T-helper 1 cell (primary cell): ENCODE measurements around the gene SCGB1C1.

Experiments
- DNase-seq, 5 donors: peaks; one replicate each; pipeline ENCODE4 v3.0.0-alpha.2; 2012 to 2020

SCGB1C1 gene

DNA sequence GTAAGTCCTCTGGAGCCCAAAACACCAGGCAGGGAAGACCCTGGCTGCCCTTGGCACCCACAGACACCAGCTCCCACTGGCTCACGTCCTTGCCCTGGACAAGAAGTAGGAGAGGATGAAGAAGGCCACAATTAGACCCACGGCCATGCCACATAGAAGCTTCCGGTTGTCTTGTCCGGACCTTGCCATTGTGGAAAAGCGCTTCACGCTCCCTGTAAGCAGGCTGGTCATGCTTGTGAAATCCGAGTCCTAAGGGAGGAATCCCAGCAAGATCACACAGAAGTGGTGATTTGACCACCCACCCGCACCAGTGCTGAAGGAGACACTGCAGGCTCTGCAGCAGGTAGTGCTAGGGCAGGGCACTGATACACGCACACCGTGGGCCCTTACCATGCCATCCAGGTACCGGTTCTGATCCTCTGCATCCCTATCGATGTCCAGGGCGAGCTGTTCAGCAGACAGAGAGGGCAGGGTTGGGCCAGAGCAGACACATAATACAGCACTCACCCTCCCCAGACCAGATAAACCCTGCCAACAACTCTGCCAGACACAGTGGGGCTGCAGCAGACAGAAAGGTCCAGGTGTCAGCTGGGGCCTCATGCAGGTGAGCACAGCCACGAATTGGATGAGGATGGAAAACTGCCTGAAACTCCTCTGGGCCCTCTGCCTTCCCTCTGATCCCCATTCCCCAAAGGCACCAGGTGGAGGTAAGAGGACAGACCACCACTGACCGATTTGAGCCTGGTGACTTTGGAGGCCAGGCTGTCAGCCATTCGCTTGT, 12.5 kb downstream of the SCGB1C1 start:
- no peak for DNase-seq

DNA sequence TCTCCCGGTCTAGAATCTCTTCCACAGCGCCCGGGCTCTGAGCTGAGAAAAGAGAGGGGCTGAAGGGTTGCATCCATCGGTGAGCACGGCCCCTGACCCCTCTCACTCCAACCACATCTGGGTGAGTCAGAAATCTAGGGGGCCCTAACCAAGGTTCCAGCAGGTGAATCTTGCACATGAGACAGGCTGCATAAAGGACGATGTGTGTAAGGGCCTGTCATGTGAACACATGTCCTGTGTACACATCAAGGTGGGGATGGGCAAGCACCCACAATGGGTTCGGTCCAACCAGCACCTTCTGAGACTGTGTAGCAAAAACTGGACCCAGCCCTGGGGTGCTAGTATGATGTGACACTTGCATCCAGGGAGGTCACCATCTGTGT, 13.1 kb downstream of the SCGB1C1 start:
- no peak for DNase-seq

DNA sequence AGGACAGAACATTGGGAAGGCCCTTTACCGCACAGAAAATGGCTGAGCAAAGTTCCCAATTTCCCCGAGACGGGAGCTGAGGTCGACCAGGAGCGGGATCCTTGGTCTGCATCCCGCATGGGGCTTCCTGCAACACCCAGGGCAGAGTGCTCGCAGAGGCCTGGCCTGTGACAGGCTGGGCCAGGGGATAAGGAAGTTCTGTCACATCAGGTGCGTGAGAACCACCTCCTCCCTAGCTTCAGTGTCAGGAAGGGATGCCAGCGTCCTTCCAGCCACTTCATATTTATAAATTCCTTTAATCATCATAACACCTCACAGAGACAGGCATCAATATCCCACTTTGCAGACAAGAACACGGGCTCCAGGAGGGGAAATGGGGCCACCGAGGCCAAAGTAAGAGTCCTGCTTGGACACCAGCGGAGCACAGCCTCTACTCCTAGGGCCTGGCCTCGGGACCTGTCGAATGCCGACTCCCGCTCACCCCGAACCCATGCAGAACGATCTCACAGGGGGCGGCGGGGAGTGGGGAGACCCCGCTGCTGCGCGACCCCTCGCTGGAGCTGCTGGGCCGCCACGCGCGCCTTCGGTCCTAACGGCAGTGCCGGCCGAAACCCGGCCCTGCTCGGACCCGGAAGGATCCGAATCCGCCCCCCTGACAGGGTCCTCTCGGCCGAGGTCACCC, 13.8 kb downstream of the SCGB1C1 start:
- DNase-seq: peak in 2 of 5 donors; percentile 22

DNA sequence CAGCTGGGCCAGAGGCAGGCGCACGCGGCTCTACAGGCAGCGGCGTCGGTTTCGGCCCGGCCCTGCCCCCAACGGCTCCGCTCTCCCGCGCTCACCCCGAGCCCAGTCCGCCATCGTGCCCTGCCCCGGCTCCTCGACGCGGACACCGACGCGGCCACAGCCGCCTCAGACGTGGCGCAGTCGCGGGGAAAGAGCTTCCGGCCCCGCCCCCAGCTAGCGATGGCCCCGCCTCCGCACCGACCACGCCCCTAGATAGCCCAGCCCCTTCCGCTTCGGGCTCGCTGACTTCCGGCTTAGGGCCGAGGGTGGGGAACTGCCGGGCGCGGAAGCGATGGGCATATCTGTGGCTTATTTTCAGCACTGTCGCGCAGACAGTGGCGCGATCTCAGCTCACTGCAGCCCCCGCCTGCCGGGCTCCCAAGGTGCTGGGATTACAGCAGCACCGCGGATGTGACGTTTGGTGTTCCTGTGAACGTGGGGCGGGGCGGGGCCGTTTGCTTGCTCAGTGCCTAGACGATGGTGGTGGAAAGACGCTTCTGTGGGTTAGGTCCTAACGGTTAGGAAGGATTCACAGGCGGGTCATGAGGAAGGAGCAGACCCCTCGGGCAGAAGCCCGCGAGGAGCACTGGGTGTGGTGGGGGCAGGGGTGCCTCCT, 14.5 kb downstream of the SCGB1C1 start, which contains the start of the genes BET1L and RIC8A:
Gene BET1L (minus strand): TSS at position 192 of the 655 bp plus-strand sequence. CDS start 78 bp downstream, at position 114.
Gene RIC8A (plus strand): TSS at position 501 of the 655 bp plus-strand sequence. CDS start 1,147 bp downstream, outside the sequence.
- peak; percentile 97 to 100 (median 98) for DNase-seq

DNA sequence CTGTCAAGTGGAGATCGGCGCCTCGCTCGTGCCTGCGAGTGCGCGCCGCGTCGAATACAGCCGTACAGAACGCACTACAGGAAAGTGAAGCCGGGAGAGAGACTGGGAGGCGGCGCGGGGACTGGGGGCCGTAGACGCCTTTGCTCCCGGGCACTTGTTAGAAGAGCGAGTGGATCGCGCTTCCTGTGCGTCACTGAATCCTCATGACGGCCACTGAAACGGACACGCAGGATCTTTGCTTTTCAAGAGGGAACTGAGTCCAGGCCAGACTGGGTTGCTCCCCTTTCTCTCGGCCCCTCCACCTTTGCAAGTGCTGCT, 14.9 kb downstream of the SCGB1C1 start:
- peak in 1 of 5 donors; percentile 28 for DNase-seq

DNA sequence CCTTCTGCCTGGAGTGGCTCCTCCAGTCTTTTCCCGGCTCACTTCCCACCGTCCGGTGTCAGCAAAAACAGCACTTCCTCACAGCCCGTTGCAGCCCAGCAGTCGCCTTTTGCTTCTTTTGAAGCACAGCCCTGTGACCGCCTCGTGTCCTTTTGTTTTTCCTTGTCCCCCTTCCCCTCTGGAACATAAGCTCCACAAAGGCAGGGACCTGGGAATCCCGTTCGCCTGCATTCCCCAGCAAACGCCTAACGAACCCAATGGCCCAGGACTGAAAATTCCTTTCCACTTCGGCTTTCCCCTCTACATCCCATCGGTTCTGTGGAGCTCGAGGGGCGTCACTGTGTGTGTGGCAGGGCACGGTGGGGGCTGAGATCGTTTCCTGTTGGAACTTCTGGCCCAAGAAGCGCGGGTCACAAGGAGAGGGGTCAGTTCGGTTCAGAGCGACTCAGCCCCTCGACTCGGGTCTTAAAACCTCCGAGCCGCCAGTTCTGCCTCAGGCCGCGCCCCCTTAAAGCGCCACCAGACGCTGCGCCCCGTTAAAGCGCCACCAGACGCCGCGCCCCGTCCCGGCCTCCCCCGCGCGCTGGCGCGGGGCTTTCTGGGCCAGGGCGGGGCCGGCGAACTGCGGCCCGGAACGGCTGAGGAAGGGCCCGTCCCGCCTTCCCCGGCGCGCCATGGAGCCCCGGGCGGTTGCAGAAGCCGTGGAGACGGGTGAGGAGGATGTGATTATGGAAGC, 15.5 kb downstream of the SCGB1C1 start:
- peak; percentile 71 to 86 (median 75) for DNase-seq

DNA sequence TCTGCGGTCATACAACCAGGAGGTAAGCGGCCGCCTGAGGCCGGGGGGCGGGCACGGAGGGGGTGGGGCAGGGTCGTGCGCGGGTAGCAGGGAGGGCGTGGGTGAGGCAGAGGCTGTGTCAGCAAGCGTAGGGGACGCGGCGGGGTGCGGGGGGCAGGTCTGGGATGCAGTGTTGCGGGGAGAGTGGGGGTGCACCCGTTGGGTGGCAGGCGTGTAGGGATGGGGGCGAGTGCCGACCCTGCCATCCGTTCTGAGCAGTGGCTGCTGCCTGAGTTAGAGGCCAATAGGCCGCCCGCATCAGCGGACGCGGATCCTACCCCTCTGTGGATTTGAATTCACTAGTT, 16.0 kb downstream of the SCGB1C1 start:
- DNase-seq: no peak

DNA sequence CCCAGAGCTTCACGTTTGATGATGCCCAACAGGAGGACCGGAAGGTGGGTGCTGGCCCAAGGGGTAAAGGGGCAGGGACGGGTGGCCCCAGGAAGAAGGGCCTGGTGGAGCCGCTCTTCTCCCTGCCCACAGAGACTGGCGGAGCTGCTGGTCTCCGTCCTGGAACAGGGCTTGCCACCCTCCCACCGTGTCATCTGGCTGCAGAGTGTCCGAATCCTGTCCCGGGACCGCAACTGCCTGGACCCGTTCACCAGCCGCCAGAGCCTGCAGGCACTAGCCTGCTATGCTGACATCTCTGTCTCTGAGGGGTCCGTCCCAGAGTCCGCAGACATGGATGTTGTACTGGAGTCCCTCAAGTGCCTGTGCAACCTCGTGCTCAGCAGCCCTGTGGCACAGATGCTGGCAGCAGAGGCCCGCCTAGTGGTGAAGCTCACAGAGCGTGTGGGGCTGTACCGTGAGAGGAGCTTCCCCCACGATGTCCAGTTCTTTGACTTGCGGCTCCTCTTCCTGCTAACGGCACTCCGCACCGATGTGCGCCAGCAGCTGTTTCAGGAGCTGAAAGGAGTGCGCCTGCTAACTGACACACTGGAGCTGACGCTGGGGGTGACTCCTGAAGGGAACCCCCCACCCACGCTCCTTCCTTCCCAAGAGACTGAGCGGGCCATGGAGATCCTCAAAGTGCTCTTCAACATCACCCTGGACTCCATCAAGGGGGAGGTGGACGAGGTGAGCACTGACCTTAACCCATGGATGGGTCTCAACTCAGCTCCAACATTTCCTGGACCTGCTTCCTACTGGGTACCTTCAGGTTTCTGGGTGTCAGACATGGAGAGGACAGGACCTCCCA, 16.6 kb downstream of the SCGB1C1 start:
- no peak for DNase-seq

DNA sequence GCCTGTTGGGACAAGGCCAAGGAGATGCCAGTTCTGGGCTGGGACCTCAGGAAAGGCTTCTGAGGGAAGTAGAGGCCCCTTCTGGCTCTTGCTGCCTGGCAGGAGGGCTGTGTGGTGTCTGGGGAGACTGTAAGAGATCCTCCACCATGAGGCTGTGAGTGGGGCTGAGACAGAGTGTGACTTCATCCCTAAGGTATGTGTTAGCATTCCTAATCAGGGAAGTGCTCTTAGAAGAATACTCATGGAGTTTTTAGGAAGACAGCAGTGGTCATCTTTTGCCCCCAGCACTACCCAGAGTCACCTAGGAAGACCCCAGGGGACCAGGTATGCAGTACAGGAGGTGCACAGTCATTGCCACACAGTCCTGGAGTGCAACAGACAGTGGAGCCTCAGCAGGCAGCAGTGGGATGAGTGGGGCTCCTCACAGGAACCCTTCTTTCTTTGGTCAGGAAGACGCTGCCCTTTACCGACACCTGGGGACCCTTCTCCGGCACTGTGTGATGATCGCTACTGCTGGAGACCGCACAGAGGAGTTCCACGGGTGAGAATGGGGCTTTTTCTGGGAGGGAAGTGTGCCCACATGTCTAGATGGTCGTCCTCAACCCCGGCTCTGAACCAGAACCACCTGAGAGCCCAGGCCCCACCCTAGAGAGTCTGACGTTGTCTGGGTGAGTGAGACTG, 17.4 kb downstream of the SCGB1C1 start:
- DNase-seq: no peak

DNA sequence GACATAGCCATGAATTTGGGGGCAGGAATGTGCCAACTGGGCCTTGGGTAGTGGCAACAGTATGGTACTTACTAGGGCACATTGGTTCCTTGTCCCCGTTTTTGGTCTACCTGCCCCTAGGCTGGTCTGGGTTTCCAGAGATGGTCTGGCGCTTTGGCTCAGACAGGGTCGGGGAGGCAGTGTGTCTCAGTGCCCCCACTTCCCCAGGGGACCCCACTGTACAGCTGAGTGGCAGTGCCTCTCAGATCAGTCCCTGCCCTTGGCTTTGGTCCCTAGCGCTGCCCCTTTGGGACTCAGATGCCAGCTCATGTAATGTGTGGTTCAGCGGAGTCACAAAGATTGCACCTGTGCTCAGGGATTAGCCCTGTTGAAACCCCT, 17.9 kb downstream of the SCGB1C1 start:
- DNase-seq: no peak

DNA sequence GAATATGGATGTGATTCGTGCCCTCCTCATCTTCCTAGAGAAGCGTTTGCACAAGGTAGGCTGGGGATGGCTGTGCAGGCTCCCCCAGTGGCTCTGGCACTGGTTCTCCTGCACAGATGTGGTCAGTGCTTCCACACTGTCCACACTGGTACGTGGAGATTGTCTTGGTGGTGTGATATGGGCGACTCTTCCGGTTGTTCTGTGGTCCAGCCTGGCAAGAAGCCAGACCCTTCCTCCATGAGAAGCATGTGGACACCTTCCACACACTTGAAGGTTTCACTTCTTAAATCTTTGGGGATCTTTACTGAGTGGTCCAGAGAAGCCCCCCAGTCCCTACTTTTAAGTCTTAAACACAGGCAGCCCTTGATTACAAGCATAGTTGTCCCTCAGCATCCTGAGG, 18.4 kb downstream of the SCGB1C1 start:
- no peak for DNase-seq

DNA sequence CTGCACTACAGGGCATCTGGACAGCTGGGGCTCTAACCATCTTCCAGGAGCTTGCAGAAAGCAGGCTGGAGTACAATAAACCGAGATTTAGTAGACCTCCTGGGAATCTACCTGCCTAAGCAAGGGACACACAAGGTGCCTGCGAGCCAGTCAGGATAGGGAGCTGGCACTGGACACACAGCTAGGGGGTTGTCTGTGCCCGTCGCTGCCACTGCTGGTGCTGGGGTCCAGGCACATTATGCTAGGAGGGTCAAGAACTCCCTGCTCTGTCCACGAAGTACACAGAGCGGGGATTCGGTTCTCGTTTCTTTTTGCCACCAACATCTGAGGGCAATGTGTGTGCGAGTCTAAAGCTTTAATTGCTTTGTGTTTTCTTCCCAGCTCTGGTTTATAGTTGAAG, 18.9 kb downstream of the SCGB1C1 start:
- DNase-seq: no peak

DNA sequence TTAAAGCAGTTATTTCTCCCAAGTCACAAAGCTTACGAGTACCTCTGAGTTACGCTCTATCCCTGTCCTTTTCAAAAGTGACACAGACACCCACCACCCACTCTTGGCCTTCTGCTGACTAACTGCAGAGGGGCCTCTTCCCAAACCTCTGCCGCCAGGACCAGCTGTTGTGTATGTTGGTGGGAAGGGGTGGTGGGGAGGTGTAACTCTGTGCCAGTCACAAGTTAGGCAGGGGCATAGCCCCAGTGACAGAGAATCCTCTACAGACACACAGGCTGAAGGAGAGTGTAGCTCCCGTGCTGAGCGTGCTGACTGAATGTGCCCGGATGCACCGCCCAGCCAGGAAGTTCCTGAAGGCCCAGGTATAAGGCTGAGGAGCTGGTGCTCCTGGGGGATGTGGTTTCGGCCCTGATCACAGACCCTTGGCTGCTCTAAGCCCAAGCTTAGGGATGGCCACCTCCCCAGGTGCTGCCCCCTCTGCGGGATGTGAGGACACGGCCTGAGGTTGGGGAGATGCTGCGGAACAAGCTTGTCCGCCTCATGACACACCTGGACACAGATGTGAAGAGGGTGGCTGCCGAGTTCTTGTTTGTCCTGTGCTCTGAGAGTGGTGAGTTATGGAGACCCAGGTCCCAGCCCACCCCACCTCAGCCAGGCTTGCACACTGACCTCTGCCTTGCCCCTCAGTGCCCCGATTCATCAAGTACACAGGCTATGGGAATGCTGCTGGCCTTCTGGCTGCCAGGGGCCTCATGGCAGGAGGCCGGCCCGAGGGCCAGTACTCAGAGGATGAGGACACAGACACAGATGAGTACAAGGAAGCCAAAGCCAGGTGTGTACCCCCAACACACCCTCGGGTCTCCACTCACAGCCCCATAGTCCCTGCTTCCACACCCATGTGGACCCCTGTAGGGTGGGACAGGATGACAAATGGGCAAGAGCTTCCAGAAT, 19.5 kb downstream of the SCGB1C1 start:
- DNase-seq: no peak

DNA sequence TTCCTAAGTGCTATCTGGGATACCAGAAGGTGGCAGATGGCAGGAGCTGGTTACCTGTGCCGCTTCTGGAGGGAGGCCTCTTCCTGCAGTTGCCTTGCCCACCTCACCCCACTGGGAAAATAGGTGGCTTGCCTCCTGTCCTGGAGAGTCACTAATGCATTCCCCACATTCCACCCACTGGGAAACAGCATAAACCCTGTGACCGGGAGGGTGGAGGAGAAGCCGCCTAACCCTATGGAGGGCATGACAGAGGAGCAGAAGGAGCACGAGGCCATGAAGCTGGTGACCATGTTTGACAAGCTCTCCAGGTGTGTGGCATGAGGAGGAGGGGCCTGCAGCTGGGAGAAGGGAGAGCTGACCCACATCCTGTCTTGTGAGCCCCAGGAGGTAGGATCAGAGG, 20.2 kb downstream of the SCGB1C1 start:
- DNase-seq: no peak

DNA sequence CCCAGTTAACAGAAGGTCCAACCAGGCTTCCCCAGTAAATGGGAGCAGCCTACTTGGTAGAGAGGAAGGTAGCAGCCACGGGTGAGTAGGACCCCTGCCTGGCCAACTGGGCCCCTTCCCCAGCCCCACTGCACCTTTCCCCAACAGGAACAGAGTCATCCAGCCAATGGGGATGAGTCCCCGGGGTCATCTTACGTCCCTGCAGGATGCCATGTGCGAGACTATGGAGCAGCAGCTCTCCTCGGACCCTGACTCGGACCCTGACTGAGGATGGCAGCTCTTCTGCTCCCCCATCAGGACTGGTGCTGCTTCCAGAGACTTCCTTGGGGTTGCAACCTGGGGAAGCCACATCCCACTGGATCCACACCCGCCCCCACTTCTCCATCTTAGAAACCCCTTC, 21.2 kb downstream of the SCGB1C1 start:
- no peak for DNase-seq

DNA sequence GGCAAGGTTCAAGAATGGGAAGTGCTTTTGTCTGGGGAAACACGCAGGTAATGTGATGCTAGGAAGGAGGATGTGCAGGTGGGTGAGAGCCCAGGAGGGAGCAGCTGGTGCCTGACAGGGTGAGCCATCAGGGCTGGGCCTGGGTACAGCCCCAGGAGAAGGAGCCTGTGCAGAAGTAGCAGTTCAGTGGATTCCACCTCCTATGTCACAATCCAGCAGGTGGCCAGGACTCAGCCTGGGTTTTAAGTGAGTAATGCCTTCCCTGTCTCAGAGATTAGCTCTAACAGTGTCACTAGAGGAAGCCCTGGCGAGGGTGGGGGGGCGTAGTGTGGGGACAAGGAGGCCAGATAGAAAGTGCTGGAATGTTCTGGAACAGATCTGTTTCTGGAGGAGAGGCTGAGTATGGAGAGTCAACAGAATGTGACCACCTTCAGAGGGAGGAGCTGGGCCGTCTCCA, 22.7 kb downstream of the SCGB1C1 start:
- DNase-seq: no peak

DNA sequence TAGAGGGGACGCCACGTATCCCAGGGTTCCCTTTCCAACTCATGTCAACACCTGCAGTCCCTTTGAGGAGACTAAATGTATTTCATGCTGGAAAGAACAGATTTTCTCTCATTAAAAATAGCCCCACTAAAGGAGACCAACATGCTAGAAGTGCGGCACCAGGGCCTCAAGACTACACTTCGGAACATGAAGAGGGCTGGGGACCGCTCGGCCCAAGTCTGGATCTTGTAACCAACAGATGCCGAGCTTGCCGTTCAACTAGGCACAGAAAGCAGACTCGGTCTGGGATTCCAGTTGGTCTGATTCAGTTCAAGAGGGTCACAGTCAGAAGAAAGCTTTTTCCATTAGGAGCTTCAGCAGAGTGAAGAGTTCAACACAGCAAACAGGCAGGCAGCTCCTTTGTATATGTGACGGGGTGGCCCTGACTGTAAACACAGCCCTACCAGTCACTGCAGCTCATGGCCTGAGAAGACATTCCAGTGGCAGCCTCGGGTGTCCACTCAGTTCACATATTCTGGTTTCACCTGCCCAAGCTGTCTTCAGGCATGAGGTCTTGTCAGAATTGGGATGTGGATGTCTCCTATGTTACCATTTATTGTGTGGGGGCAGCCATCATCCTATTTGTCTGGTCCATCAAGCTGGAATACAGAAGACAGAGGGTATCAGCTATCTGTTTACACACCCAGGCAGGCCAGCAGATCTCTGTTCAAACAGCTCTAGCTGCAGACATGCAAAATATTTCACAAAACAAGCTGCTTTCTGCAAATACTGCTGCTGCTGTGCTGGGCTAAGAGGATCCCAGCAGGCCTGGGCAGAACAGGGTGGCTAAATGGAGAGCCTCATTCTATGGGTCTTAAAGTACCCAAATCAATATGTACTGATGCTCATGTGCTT, 23.4 kb downstream of the SCGB1C1 start:
- DNase-seq: no peak

DNA sequence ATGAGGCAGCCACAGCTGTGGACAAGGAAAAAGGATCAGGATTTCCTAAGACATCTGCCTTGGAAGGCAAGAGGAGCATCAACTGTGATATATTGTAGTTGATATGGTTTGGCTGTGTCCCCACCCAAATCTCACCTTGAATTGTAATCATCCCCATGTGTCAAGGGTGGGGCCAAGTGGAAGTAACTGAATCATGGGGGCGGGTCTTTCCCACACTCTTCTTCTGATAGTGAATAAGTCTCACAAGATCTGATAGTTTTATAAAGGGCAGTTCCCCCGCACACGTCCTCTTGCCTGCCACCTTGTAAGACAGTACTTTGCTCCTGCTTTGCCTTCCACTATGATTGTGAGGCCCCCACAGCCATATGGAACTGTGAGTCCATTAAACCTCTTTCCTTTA, 24.8 kb downstream of the SCGB1C1 start:
- no peak for DNase-seq
